ENCODE results near the gene GPC6. TPM values are rescaled to one million over a fixed set of nuclear protein-coding genes. Genes with fewer than 3 reads are reported as not detected.

The GPC6 gene
- total RNA-seq, 1 experiment from 2014 or later = not detected

DNA sequence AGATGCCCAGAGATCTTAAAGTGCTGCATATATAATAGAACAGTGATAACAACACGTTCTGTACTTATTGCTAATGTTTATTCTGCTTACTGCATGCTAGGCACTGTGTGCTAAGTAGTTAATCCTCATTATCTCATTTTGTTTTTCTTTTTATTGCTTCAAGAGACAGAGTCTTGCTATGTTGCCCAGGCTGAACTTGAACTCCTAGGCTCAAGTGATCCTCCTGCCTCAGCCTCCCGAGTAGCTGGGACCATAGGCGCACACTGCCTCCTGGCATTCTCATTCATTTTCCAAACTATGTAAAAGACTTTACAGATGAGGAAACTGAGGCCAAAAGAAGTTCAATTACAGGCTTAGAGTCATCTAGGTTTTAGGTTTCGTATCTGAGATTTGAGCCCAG, 548.4 kb downstream of the GPC6 start:
- DNase-seq = no peak
- BruUV-seq (replicated peaks) = no TSS peak
- intact Hi-C loops (cut with micrococcal nuclease; ENCODE audit: unreplicated experiment) = no loop called here
- TF ChIP-seq, protein P1, sequence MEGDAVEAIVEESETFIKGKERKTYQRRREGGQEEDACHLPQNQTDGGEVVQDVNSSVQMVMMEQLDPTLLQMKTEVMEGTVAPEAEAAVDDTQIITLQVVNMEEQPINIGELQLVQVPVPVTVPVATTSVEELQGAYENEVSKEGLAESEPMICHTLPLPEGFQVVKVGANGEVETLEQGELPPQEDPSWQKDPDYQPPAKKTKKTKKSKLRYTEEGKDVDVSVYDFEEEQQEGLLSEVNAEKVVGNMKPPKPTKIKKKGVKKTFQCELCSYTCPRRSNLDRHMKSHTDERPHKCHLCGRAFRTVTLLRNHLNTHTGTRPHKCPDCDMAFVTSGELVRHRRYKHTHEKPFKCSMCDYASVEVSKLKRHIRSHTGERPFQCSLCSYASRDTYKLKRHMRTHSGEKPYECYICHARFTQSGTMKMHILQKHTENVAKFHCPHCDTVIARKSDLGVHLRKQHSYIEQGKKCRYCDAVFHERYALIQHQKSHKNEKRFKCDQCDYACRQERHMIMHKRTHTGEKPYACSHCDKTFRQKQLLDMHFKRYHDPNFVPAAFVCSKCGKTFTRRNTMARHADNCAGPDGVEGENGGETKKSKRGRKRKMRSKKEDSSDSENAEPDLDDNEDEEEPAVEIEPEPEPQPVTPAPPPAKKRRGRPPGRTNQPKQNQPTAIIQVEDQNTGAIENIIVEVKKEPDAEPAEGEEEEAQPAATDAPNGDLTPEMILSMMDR (IDR thresholded peaks at IDR 0.05; ENCODE audit: unreplicated experiment) = no peak
- CTCF ChIA-PET = interaction anchor here (0.5 to 0.6 kb wide), 2 partner anchors 49 to 1997 kb away, joined by 3 read pairs; no protein-coding TSS in a partner anchor
- no peak overlapping the region for H3K27ac Mint-ChIP-seq (ENCODE audit: unreplicated experiment)
- no peak overlapping the region for H3K4me3 Mint-ChIP-seq (ENCODE audit: low read depth, unreplicated experiment)
- no peaks in the 10 kb centered on the region for H3K4me1 Mint-ChIP-seq (ENCODE audit: low read depth, unreplicated experiment)
- no peaks in the 10 kb centered on the region for H3K36me3 Mint-ChIP-seq (ENCODE audit: insufficient read depth, unreplicated experiment)
- no peaks in the 10 kb centered on the region for H3K9me3 Mint-ChIP-seq (ENCODE audit: low read depth, unreplicated experiment)
- no peaks in the 10 kb centered on the region for H3K27me3 Mint-ChIP-seq (ENCODE audit: unreplicated experiment)

DNA sequence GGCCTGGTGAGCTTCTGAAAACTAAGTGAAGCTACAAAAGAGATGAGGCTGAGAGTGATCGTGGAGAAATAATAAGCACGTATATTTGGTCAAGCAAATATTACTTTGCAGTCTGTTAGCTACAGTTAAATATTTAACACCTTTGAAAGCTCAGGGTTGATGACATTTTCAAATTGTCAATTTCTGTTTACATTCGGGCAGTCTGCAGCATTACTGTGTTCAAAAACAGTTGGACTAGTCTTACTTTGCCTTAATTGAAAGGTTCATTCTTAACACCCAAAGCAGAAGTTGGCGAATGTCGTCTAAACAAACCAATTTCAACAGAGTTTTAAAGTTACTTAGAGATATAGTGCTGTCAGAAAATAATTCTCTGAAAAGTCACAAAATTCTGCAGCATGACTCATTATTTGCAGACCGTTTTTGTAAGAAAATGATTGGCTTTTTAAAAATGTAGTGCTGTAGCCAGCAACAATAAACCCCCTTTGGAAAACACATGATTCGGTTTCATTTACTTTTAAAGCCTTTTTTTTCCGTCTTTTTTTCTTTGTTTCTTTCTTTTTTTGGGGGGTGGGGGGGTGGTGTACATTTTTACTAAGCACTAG, 549.0 kb downstream of the GPC6 start:
- H3K4me1 Mint-ChIP-seq (ENCODE audit: low read depth, unreplicated experiment) = no peaks in the 10 kb centered on the region
- CTCF ChIA-PET = interaction anchor here (0.5 to 0.6 kb wide), 2 partner anchors 49 to 1996 kb away, joined by 3 read pairs; no protein-coding TSS in a partner anchor
- no TSS peak for BruUV-seq (replicated peaks)
- no peak overlapping the region for H3K27ac Mint-ChIP-seq (ENCODE audit: unreplicated experiment)
- no peaks in the 10 kb centered on the region for H3K9me3 Mint-ChIP-seq (ENCODE audit: low read depth, unreplicated experiment)
- no peak overlapping the region for H3K4me3 Mint-ChIP-seq (ENCODE audit: low read depth, unreplicated experiment)
- H3K36me3 Mint-ChIP-seq (ENCODE audit: insufficient read depth, unreplicated experiment) = no peaks in the 10 kb centered on the region
- DNase-seq = no peak
- intact Hi-C loops (cut with micrococcal nuclease; ENCODE audit: unreplicated experiment) = no loop called here
- TF ChIP-seq, protein P1 (IDR thresholded peaks at IDR 0.05; ENCODE audit: unreplicated experiment) = no peak
- no peaks in the 10 kb centered on the region for H3K27me3 Mint-ChIP-seq (ENCODE audit: unreplicated experiment)

DNA sequence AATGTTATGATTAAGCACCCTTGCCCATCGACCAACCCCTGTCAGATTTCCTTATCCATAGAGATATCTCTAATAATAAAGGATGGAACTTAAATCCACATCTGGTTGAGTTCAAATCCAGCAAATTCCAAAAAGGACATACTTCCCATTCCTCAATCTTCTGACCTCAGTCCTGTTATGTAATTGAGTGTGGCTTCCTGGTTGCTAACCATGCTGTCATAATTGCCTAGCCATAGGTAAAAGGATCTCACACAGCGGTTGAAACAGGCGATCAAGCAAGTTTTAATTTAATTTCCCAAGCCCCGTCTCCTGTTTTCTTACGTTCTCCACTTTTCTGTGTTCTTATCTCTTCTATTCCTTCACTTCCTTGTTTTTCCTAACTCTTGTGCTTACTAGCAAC, 550.3 kb downstream of the GPC6 start:
- no peaks in the 10 kb centered on the region for H3K9me3 Mint-ChIP-seq (ENCODE audit: low read depth, unreplicated experiment)
- no peak for DNase-seq
- H3K27ac Mint-ChIP-seq (ENCODE audit: unreplicated experiment) = no peak overlapping the region
- no peaks in the 10 kb centered on the region for H3K4me1 Mint-ChIP-seq (ENCODE audit: low read depth, unreplicated experiment)
- intact Hi-C loops (cut with micrococcal nuclease; ENCODE audit: unreplicated experiment) = no loop called here
- no peak overlapping the region for H3K4me3 Mint-ChIP-seq (ENCODE audit: low read depth, unreplicated experiment)
- BruUV-seq (replicated peaks) = no TSS peak
- TF ChIP-seq, protein P1 (IDR thresholded peaks at IDR 0.05; ENCODE audit: unreplicated experiment) = no peak
- no peaks in the 10 kb centered on the region for H3K36me3 Mint-ChIP-seq (ENCODE audit: insufficient read depth, unreplicated experiment)
- no peaks in the 10 kb centered on the region for H3K27me3 Mint-ChIP-seq (ENCODE audit: unreplicated experiment)
- CTCF ChIA-PET = no interaction called here

DNA sequence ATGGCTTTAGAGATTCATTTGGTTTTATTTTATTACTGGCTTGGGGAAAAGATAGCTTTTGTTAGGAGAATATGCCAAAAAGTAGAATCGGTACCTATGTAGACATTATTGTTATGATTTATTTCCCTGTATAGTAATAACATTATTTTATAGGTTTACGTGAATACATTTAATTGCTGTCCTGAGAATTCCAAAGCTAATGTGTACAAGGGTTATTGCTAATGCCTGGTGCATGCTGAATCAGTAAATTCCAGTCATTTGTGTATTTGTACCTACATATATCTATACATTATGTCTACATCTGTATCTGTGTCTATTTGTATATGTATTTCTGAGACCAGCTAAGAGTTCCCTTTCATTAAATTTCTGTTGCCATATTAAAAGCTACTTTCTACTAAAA, 550.9 kb downstream of the GPC6 start:
- no peak for DNase-seq
- intact Hi-C loops (cut with micrococcal nuclease; ENCODE audit: unreplicated experiment) = no loop called here
- Mint-ChIP-seq H3K27me3 (ENCODE audit: unreplicated experiment) (no peaks in the 10 kb centered on the region), H3K36me3 (ENCODE audit: insufficient read depth, unreplicated experiment) (no peaks in the 10 kb centered on the region), H3K9me3 (ENCODE audit: low read depth, unreplicated experiment) (no peaks in the 10 kb centered on the region), H3K27ac (ENCODE audit: unreplicated experiment) (no peak overlapping the region), H3K4me1 (ENCODE audit: low read depth, unreplicated experiment) (no peaks in the 10 kb centered on the region), H3K4me3 (ENCODE audit: low read depth, unreplicated experiment) (no peak overlapping the region)
- TF ChIP-seq, protein P1 (IDR thresholded peaks at IDR 0.05; ENCODE audit: unreplicated experiment) = no peak
- no TSS peak for BruUV-seq (replicated peaks)
- CTCF ChIA-PET = no interaction called here

Measured in Calu3 (cell line).